MG63 (cell line): Measurements from ENCODE around the gene CHKA. TPM values are rescaled to one million over a fixed set of nuclear protein-coding genes. Genes with fewer than 3 reads are reported as not detected.

Source experiments
- DNase-seq: peaks from one replicate; pipeline ENCODE4 v3.0.0-alpha.2; 2020
- H3K27me3 ChIP-seq: fragments of 250-450 bp; sonication (Bioruptor Pico); 2 replicates; pipeline ENCODE4 v1.5.1; 2020; ENCODE audit warnings: mild to moderate bottlenecking, moderate library complexity
- H3K36me3 ChIP-seq: fragments of 250-450 bp; sonication (Bioruptor Pico); 2 replicates; pipeline ENCODE4 v1.5.1; 2020; ENCODE audit warnings: mild to moderate bottlenecking, moderate library complexity
- H3K4me3 ChIP-seq: fragments of 250-450 bp; sonication (Bioruptor Pico); 2 replicates; pipeline ENCODE4 v1.5.1; 2020; ENCODE audit warnings: mild to moderate bottlenecking, moderate library complexity
- H3K9me3 ChIP-seq: fragments of 250-450 bp; sonication (Bioruptor Pico); 2 replicates; pipeline ENCODE4 v1.5.1; 2020; ENCODE audit warnings: mild to moderate bottlenecking, moderate library complexity
- total RNA-seq: library from RNA; depleted of rRNA; stranded (reverse); fragments of >200 nt; shearing (Covaris generic); gene quantifications from 2 replicates; pipeline ENCODE4 v1.2.3, GENCODE V29; 2014; ENCODE audit warnings: low replicate concordance

Gene CHKA
- total RNA-seq, 1 experiment from 2014 or later = 6.8 TPM

DNA sequence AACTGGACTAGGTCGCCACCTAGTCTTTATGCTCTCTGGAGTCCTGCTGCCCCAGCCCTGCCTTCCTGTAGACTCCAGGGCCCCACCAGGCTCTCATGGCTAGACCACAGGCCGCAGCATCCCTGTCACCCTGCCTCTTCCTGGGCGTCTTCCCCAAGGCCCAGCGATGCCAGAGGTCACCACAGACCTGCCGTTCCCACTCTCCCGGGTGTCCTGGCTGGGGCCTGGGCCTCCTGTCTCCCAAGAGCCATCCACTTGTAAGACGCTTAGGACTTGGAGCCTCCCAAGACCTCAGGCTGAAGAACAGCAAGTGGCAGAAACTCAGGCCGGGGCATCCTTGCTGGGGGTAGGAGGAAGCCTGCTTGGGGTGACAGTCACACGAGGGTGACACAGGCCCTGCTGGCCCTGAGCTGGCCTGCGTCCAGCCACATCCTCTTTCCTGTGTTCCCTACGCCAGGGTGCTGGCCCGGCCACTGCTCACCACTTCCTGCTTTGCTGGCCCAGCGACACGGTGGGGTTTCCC lies 84.4 kb downstream of the CHKA start:
- no peaks in the 10 kb centered on the region for H3K9me3 ChIP-seq
- DNase-seq = no peak
- peaks cover 27% of the 10 kb centered on the region for H3K36me3 ChIP-seq
- H3K4me3 ChIP-seq = no peak overlapping the region
- H3K27me3 ChIP-seq = no peaks in the 10 kb centered on the region

DNA sequence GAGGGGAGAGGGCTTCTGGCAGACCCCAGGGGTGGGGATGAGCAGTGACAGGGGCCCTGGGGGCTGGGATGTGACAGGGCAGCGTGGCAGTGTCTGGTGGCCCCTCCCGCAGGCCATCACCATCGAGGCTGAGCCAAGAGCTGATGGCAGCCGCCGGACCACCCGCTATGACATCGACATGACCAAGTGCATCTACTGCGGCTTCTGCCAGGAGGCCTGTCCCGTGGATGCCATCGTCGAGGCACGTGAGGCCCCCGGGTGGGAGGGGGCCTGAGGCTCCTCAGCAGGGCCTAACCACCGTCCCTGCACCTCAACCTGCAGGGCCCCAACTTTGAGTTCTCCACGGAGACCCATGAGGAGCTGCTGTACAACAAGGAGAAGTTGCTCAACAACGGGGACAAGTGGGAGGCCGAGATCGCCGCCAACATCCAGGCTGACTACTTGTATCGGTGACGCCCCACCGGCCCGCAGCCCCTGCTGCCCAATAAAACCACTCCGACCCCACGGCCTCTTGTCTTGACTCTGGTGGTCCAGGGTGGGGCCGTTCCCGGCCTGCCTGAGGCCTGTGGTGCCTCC lies 85.0 kb downstream of the CHKA start:
- no peak for DNase-seq
- H3K9me3 ChIP-seq = no peaks in the 10 kb centered on the region
- H3K4me3 ChIP-seq = no peak overlapping the region
- H3K27me3 ChIP-seq = no peaks in the 10 kb centered on the region
- peaks cover 28% of the 10 kb centered on the region for H3K36me3 ChIP-seq

DNA sequence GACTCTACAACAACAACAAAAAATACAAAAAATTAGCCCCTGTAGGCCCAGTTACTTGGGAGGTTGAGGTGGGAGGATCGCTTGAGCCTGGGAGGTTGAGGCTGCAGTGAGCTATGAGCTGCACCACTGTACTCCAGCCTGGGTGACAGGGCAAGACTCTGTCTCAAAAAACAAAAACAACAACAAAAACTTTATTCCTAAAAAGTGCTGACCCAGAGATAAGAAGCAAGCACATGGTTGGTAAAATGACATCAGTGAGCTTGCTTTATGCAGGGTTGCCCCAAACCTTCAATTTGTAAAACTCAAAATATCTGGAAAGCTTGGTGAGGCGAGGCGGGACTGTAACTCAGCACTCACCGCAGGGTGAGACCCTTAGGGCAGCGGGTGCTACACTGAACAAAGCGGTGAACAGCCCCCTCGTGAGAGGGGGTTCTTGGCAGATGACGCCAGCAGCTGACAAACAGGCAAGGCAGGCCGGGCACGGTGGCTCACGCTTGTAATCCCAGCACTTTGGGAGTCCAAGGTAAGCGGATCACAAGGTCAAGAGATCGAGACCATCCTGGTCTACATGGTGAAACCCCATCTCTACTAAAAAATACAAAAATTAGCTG lies 85.8 kb downstream of the CHKA start:
- Histone ChIP-seq H3K27me3 (no peaks in the 10 kb centered on the region), H3K9me3 (no peaks in the 10 kb centered on the region), H3K4me3 (no peak overlapping the region), H3K36me3 (peaks cover 28% of the 10 kb centered on the region)
- DNase-seq = no peak

DNA sequence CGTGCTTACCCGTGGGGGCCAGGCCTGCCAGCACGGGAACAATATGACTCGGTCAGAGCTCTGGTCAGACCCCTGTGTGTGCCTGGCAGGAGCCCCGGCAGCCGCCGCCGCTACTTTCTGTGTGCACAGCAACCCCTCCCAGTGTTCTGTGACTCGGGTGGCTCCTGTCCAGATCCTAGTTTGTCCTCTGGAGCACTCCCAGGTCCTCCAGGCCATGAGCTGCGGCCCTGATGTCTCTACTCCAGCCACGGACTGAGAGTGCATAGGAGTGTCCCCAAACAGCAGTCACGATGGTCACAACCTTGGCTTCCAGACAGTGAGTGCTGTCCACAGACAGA lies 87.5 kb downstream of the CHKA start:
- DNase-seq = no peak
- Histone ChIP-seq H3K36me3 (peaks cover 38% of the 10 kb centered on the region), H3K27me3 (no peaks in the 10 kb centered on the region)

DNA sequence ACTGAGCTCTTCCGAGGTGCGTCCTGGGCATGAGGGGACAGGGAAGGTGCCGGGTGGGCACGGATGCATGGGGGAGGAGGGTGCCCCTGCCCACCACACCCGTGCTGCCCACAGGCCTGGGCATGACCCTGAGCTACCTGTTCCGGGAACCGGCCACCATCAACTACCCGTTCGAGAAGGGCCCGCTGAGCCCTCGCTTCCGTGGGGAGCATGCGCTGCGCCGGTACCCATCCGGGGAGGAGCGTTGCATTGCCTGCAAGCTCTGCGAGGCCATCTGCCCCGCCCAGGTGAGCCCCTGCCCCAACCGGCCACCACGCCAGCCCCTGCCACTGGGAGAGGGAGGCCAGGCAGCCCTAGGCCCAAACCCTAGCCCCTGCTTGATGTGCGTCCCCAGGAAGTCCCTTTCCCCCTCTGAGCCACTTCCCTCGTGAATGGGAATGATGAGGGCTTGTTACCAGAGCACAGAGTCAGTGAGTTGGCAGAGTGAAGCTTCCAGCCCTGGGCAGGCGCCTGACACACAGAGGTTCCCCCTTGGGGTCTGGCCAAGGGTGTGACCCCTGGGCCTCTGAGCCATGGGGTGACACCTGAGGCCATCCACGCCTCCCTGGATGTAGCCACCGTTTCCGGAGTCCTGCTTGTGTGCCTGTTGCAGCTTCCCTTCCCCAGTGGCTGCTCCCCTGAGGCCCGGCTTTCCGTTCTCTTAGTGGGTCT lies 88.0 kb downstream of the CHKA start:
- Histone ChIP-seq H3K4me3 (no peak overlapping the region), H3K36me3 (peaks cover 41% of the 10 kb centered on the region), H3K9me3 (peaks cover 9% of the 10 kb centered on the region; the same call in 1 of the 2 replicates), H3K27me3 (no peaks in the 10 kb centered on the region)
- no peak for DNase-seq

More for the DNA sequence above, 87.5 kb downstream of the CHKA start:
- Histone ChIP-seq H3K4me3 (no peak overlapping the region), H3K9me3 (peaks cover 9% of the 10 kb centered on the region; the same call in 1 of the 2 replicates)

DNA sequence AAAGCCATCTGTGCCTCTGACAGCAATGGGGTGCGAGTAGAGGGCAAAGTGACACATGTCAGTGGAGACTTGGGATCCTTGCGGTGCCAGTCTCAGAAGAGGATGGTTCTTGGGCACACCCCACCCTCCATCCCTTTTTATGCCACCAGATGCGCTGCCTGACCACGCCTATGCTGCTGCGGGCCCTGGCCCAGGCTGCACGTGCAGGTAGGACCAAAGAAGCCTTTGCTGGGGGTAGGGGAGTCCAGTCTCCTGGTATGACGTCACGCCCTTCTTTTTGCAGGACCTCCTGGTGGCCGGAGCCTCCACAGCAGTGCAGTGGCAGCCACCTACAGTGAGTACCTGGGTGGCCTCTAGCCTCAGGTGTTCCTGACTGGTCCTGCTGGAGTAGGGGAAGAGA lies 89.2 kb downstream of the CHKA start:
- H3K27me3 ChIP-seq = no peaks in the 10 kb centered on the region
- DNase-seq = no peak
- H3K9me3 ChIP-seq = peaks cover 9% of the 10 kb centered on the region; the same call in 1 of the 2 replicates
- H3K36me3 ChIP-seq = peaks cover 50% of the 10 kb centered on the region
- H3K4me3 ChIP-seq = peak overlapping the region; percentile 94

DNA sequence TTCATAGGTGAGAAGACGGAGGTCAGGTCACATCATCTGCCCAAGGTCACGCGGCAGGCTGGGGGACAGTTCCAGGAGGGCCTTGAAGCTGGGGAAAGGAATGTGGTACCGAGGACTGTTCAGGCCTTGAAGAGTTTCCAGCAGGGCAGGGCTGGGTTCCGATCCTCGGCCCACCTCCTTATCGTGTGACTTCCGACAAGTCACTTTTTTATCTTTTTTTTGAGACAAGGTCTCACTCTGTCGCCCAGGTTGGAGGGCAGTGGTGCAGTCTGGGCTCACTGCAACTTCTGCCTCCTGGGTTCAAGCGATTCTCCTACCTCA lies 90.1 kb downstream of the CHKA start:
- Histone ChIP-seq H3K4me3 (peak overlapping the region; percentile 94), H3K9me3 (peaks cover 9% of the 10 kb centered on the region; the same call in 1 of the 2 replicates), H3K27me3 (no peaks in the 10 kb centered on the region), H3K36me3 (peaks cover 50% of the 10 kb centered on the region)
- DNase-seq = no peak

DNA sequence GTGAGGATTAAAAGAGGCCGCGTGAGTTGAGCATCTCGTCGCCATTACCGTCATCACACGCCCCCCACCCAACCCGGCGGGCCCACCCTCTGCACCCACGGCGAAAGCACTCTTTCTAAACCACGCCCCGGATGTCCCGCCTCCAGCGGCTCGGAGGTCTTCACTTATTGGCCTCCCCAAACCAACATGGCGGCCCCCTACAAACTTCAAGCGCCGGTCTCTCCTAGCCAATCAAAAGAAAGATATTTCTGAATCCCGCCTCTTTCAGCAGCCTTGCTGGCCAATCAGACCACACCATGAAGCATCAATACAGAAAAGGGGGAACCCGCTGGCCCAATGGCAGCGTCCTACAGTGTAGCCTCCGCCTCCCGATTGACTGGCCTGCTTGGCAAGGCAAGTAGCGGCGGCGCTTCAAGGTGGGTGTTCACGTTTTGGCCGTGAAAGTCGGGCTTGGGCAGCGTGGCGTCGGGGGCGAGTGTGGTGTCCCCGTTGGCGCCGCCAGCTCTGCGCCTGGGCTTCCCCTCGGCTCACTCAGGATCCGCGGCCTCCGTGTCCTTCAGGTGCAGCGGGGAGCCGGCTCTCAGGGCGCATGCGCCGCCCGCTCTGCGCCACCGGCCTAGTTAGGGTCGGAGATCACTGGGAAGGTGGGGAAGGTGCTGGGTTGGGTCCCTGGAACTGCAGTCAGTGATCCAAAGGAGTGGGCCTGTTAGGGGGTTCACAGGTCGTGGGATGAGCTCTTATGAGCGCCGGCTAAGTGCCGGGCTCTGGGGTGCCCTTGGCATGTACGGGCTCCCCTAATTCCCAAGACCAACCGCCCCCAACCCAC lies 90.7 kb downstream of the CHKA start, which contains the start of gene NDUFS8:
TSS of gene NDUFS8 (plus strand) at position 364 of the 826 bp plus-strand sequence. CDS start 1,471 bp downstream, outside the sequence.
- Histone ChIP-seq H3K27me3 (no peaks in the 10 kb centered on the region), H3K36me3 (peaks cover 50% of the 10 kb centered on the region), H3K4me3 (peak within 1 kb of the TSS; percentile 94), H3K9me3 (peaks cover 9% of the 10 kb centered on the region; the same call in 1 of the 2 replicates)
- peak; percentile 96 for DNase-seq

DNA sequence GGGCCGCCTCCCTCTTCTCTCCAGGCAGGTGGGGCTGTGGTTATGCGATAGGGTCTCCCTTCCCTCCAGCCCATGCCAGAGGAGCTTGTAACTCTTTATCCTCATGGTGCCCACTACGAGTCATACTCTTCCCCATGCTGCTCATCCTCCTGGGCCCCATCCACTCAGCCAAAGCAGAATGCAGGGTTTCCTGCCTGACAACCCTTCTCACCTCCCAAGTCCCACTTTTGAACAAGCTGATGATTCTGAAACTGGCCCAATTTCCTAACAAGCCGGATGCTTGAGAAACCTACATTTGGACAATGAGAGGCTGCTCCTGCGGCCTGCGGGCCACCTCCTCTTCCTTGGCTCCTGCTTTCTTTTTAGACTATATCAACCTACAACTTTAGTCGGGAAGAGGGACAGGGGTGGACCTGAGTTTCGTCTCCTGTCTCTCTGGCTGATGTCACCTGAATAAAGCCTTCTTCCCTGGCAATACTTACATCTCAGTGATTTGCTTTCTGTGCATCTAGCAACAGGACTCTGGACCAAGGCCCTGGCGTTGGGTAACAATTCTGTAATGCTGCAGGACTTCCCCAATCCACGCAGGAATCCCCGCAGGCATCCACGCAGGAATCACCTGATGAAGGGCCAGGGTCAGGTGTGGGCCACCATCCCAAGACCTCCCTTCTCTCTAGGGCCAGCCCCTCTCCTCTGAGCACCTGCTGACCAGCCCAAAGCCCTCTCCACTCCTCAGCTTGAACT lies 92.2 kb downstream of the CHKA start:
- Histone ChIP-seq H3K9me3 (peaks cover 9% of the 10 kb centered on the region; the same call in 1 of the 2 replicates), H3K27me3 (no peaks in the 10 kb centered on the region), H3K4me3 (no peak overlapping the region), H3K36me3 (peaks cover 45% of the 10 kb centered on the region)
- DNase-seq = peak; percentile 49

DNA sequence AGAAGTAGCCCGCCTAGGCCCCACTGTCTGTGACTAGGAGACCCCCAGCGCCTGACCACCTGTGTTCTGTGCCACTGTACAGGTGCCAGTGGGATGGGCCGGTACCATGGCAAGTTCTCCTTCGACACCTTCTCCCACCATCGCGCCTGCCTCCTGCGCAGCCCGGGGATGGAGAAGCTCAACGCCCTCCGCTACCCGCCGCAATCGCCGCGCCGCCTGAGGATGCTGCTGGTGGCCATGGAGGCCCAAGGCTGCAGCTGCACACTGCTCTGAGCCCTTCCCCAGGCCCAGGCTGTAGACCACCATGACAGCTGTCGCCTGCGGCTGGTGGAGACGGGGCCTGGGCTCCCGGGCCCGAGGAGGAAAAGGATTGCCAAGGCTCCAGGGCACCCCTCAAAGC lies 93.5 kb downstream of the CHKA start:
- peaks cover 9% of the 10 kb centered on the region; the same call in 1 of the 2 replicates for H3K9me3 ChIP-seq
- DNase-seq = no peak
- no peaks in the 10 kb centered on the region for H3K27me3 ChIP-seq
- peaks cover 32% of the 10 kb centered on the region for H3K36me3 ChIP-seq
- no peak overlapping the region for H3K4me3 ChIP-seq

DNA sequence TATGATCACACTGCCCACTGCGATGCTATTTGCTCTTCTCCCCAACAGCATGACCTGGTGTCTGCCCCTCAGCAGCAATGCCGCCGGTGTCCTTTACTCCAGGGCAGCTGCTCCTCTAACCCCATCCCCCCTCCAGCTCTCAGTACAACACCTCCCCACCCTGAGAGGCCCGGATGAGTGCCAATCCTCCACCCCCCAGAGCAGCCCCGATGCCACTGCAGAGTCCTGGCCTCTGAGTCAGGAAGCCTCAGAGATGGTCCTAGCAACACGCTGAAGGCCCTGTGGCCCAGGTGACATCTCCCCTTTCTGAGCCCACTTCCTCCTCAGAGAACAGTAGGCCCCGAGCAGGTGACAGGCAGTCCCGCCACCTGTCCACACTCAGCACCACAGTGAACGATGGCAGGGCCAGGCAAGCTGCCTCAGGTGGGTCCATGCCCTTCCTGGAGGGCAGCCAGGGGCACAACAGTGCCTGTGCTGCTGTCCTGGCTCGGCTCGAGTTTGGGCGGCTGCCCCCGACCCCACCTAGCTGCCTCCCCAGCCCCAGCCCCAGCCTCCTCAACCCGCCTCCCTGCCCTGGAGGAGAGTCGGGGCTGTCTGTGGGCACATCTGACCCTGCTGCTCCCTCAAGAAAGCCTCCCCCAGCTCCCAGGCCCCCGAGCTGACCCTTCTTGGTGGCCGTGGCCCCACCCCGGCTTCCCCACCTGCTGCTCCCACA lies 94.6 kb downstream of the CHKA start:
- Histone ChIP-seq H3K4me3 (no peak overlapping the region), H3K36me3 (peaks cover 22% of the 10 kb centered on the region), H3K9me3 (peaks cover 9% of the 10 kb centered on the region; the same call in 1 of the 2 replicates), H3K27me3 (no peaks in the 10 kb centered on the region)
- no peak for DNase-seq

DNA sequence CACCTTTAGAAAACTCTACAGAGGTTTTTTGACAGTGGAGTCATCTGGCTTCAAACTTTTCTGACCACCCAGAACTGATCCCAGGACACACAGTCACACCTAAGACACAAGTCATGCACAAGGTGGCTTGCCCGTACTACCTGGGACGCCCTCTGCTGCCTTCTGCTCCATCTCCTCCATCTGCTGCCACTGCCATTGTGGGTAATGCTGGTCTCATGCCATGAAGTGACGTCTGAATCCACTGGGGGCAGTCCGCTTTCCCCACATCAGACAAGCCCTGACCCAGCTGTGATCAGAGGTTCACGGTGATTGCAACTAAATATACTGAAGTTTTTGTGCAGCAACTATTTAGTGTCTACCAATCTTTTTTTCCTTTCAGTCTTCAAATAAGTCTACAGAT lies 96.1 kb downstream of the CHKA start:
- DNase-seq = no peak
- peaks cover 22% of the 10 kb centered on the region for H3K36me3 ChIP-seq
- no peak overlapping the region for H3K4me3 ChIP-seq
- H3K9me3 ChIP-seq = peaks cover 9% of the 10 kb centered on the region; the same call in 1 of the 2 replicates
- H3K27me3 ChIP-seq = no peaks in the 10 kb centered on the region

DNA sequence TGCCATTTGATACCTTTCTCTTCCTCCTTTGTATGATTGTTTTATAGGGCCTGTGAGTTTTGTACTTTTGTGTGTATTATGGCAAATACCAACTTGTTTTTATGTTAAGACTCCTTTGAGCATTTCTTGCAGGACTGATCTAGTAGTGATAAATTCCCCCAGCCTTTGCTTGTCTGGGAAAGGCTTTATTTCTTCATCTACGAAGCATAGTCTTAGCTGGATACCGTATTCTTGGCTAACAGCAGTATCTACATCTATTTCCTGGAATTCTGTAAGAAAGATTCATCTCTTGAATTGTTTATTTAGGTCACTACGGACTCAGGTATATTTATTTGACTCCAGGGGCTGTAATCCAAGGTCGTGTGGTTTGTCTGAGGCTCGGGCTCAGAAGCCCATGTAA lies 96.7 kb downstream of the CHKA start:
- Histone ChIP-seq H3K27me3 (no peaks in the 10 kb centered on the region), H3K4me3 (no peak overlapping the region), H3K9me3 (peaks cover 7% of the 10 kb centered on the region; the same call in 1 of the 2 replicates), H3K36me3 (peaks cover 20% of the 10 kb centered on the region)
- DNase-seq = no peak

DNA sequence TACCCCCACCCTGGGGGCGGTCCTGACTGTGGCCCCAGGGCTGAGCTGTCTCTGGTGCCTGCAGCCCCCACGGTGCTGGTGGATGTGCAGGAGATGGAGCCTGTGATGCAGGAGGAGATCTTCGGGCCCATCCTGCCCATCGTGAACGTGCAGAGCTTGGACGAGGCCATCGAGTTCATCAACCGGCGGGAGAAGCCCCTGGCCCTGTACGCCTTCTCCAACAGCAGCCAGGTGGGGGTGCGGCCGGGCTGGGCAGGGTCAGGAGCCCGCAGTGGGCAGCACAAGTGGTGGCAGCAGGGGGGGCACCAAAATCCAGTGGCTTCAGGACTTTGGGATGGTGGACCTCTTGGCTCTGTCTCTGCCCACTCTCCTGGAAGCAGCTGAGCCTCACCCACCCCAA lies 98.7 kb downstream of the CHKA start:
- Histone ChIP-seq H3K36me3 (peaks cover 4% of the 10 kb centered on the region; the same call in 1 of the 2 replicates), H3K27me3 (no peaks in the 10 kb centered on the region)
- DNase-seq = no peak

DNA sequence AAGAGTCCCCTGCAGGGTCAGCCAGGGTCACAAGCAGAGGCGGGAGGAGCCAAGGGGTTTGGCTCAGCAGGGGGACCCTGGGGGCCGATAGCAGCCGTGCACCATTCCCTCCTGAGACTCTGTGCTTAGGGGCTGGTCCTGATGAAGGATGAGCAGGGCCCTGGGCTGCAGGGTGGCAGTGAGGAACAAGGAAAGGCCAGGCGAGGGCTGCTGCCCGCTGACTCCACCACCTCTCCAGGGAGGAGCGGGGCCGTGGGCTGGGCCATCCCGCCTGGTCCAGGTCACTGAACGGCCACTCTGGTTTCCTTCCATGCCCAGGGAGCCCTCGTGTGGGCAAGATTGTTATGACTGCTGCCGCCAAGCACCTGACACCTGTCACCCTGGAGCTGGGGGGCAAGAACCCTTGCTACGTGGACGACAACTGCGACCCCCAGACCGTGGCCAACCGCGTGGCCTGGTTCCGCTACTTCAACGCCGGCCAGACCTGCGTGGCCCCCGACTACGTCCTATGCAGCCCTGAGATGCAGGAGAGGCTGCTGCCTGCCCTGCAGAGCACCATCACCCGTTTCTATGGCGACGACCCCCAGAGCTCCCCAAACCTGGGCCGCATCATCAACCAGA lies 99.9 kb downstream of the CHKA start:
- Histone ChIP-seq H3K4me3 (no peak overlapping the region), H3K9me3 (no peaks in the 10 kb centered on the region), H3K36me3 (no peaks in the 10 kb centered on the region), H3K27me3 (no peaks in the 10 kb centered on the region)
- DNase-seq = peak; percentile 41

More for the DNA sequence above, 98.7 kb downstream of the CHKA start:
- Histone ChIP-seq H3K4me3 (no peak overlapping the region), H3K9me3 (no peaks in the 10 kb centered on the region)
